Mesenchymal stem cell (in vitro differentiated cells and primary cell): ENCODE measurements around the gene IGF2BP1.

Source experiments
- DNase-seq: peaks from one replicate; pipeline ENCODE4 v3.0.0-alpha.2; 2013
- H2AFZ ChIP-seq: one replicate; pipeline ENCODE4 v1.6.1; 2013; ENCODE audit warnings: low read depth, mild to moderate bottlenecking, control low read depth, inconsistent platforms, low read length, moderate library complexity
- H2AK5ac ChIP-seq: 2 replicates; pipeline ENCODE4 v1.6.1; 2013; ENCODE audit warnings: low read length, moderate library complexity, mild to moderate bottlenecking, inconsistent platforms; ENCODE audit not compliant: severe bottlenecking
- H2BK120ac ChIP-seq: one replicate; pipeline ENCODE4 v1.6.1; 2013; ENCODE audit warnings: low read depth, mild to moderate bottlenecking, inconsistent platforms, low read length, moderate library complexity
- H2BK12ac ChIP-seq, 2 experiments: one replicate each; pipeline ENCODE4 v1.6.1; 2013; ENCODE audit warnings: inconsistent platforms in 2 of 2, low read length in 2 of 2, mild to moderate bottlenecking in 2 of 2, moderate library complexity in 2 of 2, control low read depth in 1 of 2
- H2BK15ac ChIP-seq: one replicate; pipeline ENCODE4 v1.6.1; 2013; ENCODE audit warnings: mild to moderate bottlenecking, low read depth, inconsistent platforms; ENCODE audit not compliant: poor library complexity, severe bottlenecking
- H2BK5ac ChIP-seq: 2 replicates; pipeline ENCODE4 v1.6.1; 2013; ENCODE audit warnings: low read depth, mild to moderate bottlenecking, low read length, control low read depth, inconsistent platforms; ENCODE audit not compliant: poor library complexity, severe bottlenecking
- H3K14ac ChIP-seq, 2 experiments: one replicate each; pipeline ENCODE4 v1.6.1; 2013; ENCODE audit warnings: inconsistent platforms in 2 of 2, low read length in 2 of 2, control low read depth in 1 of 2, mild to moderate bottlenecking in 1 of 2, moderate library complexity in 1 of 2
- H3K18ac ChIP-seq, 2 experiments: one replicate each; pipeline ENCODE4 v1.6.1; 2013; ENCODE audit warnings: inconsistent platforms in 2 of 2, low read length in 2 of 2, control low read depth in 1 of 2, low read depth in 1 of 2, mild to moderate bottlenecking in 1 of 2
- H3K23ac ChIP-seq, 2 experiments: one replicate each; pipeline ENCODE4 v1.6.1; 2013; ENCODE audit warnings: inconsistent platforms in 2 of 2, low read length in 2 of 2, mild to moderate bottlenecking in 2 of 2, moderate library complexity in 2 of 2, control low read depth in 1 of 2
- H3K27ac ChIP-seq: 2 replicates; pipeline ENCODE4 v1.5.1; 2013; ENCODE audit warnings: mild to moderate bottlenecking, moderate library complexity, low read length, control low read depth, inconsistent platforms; ENCODE audit not compliant: poor library complexity, severe bottlenecking
- H3K27me3 ChIP-seq, 2 experiments: 2 replicates each; pipeline versions ENCODE4 v1.6.1 to v1.7.0; 2013; ENCODE audit warnings: low read length in 2 of 2, mild to moderate bottlenecking in 2 of 2, moderate library complexity in 2 of 2, control low read depth in 1 of 2, inconsistent platforms in 1 of 2; ENCODE audit not compliant: control insufficient read depth in 1 of 2, insufficient read depth in 1 of 2
- H3K36me3 ChIP-seq, 2 experiments: 2 replicates each; pipeline versions ENCODE4 v1.6.1 to v1.7.0; 2013; ENCODE audit warnings: low read length in 2 of 2, control low read depth in 1 of 2, inconsistent platforms in 1 of 2, low read depth in 1 of 2, mild to moderate bottlenecking in 1 of 2; ENCODE audit not compliant: insufficient read depth in 2 of 2, control insufficient read depth in 1 of 2
- H3K4ac ChIP-seq, 2 experiments: one replicate each; pipeline ENCODE4 v1.6.1; 2013; ENCODE audit warnings: inconsistent platforms in 2 of 2, low read length in 2 of 2, mild to moderate bottlenecking in 2 of 2, moderate library complexity in 2 of 2, control low read depth in 1 of 2, low read depth in 1 of 2
- H3K4me1 ChIP-seq: 2 replicates; pipeline ENCODE4 v1.6.1; 2013; ENCODE audit warnings: low read depth, low read length, control low read depth; ENCODE audit not compliant: control insufficient read depth, insufficient read depth
- H3K4me2 ChIP-seq: 2 replicates; pipeline ENCODE4 v1.6.1; 2013; ENCODE audit warnings: low read length, mild to moderate bottlenecking, inconsistent platforms; ENCODE audit not compliant: poor library complexity, severe bottlenecking
- H3K4me3 ChIP-seq, 2 experiments: 2 replicates each; pipeline versions ENCODE4 v1.5.1 to v1.7.0; 2013; ENCODE audit warnings: low read length in 2 of 2, mild to moderate bottlenecking in 2 of 2, control low read depth in 1 of 2, low read depth in 1 of 2; ENCODE audit not compliant: insufficient read depth in 1 of 2
- H3K79me1 ChIP-seq: replicated peaks from 2 replicates; pipeline ENCODE4 v1.6.1; 2013; ENCODE audit warnings: mild to moderate bottlenecking, control low read depth, low read length, inconsistent platforms; ENCODE audit not compliant: poor library complexity, severe bottlenecking
- H3K9ac ChIP-seq: 2 replicates; pipeline ENCODE4 v1.7.0; 2013; ENCODE audit warnings: mild to moderate bottlenecking, low read length, moderate library complexity
- H3K9me3 ChIP-seq: 2 replicates; pipeline ENCODE4 v1.7.0; 2013; ENCODE audit warnings: mild to moderate bottlenecking, low read length; ENCODE audit not compliant: control insufficient read depth
- H4K8ac ChIP-seq: one replicate; pipeline ENCODE4 v1.6.1; 2013; ENCODE audit warnings: inconsistent platforms, mild to moderate bottlenecking, low read length, moderate library complexity
- H4K91ac ChIP-seq: one replicate; pipeline ENCODE4 v1.6.1; 2013; ENCODE audit warnings: mild to moderate bottlenecking, low read length, inconsistent platforms
- WGBS: methylation state at CpG from one replicate; pipeline ENCODE4 v1.1.7; 2013; ENCODE audit warnings: mixed read lengths; 5-methylcytosine and 5-hydroxymethylcytosine counted together

IGF2BP1 gene

DNA sequence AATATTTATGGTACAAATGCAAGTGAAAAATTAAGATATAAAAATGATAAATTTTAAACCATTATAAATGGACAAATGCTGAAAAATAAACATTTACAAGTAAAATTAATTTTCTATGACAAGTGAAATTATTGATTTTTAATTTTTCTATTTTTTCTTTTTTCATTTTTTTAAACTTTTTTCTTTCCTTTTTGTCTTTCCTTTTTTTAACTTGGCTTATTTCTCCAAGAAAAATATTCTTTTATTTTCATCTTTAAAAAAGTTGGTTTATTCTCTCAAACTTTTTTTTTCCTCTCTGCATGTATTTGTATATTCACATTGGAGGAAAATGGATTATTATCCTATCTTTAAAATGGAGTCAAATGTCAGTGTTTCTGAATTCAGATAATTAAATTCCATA is 3.9 kb upstream of the IGF2BP1 start:
- no peak overlapping the region for H2BK5ac ChIP-seq

DNA sequence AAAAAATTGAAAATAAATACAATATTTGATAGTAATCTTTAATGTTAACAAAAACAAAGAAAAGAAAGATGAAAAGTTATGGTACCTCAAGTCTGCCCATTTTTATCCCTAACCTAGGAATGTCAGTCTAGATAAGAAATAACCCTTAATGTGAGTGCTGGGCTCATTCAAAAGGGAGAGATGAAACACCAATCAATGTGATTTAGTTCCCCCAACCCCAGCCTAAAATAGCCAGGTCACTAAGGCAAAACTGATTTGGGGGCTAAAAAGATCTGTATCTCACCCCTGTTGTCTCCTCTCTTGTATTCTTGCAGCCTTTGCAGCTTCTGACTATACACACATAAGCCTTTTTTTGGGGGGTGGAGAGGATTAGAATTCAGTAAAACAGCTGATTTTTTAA is 3.2 kb upstream of the IGF2BP1 start:
- Histone ChIP-seq H3K18ac (no peak overlapping the region), H3K4me1 (peaks cover 14% of the 10 kb centered on the region)

More for the DNA sequence above, 3.9 kb upstream of the IGF2BP1 start:
- H2BK120ac ChIP-seq, result no peak overlapping the region
- H4K8ac ChIP-seq, result no peak overlapping the region
- no peak overlapping the region for H3K23ac ChIP-seq
- H2BK12ac ChIP-seq, result no peak overlapping the region
- no peak overlapping the region for H3K4me3 ChIP-seq
- H2BK15ac ChIP-seq, result no peak overlapping the region
- H3K27me3 ChIP-seq, result peaks cover 25 to 90% of the 10 kb centered on the region in 2 experiments
- no peak overlapping the region for H3K4ac ChIP-seq
- H3K79me1 ChIP-seq, result peaks cover 1% of the 10 kb centered on the region
- H3K36me3 ChIP-seq, result no peaks in the 10 kb centered on the region
- H3K27ac ChIP-seq, result no peak overlapping the region
- peaks cover 14% of the 10 kb centered on the region for H3K4me1 ChIP-seq
- no peak overlapping the region for H3K9ac ChIP-seq
- H3K9me3 ChIP-seq, result no peaks in the 10 kb centered on the region
- H2AK5ac ChIP-seq, result no peak overlapping the region
- H3K18ac ChIP-seq, result no peak overlapping the region
- H4K91ac ChIP-seq, result no peak overlapping the region
- no peak overlapping the region for H3K14ac ChIP-seq
- DNase-seq, result no peak
- no peak overlapping the region for H3K4me2 ChIP-seq
- no peak overlapping the region for H2AFZ ChIP-seq

DNA sequence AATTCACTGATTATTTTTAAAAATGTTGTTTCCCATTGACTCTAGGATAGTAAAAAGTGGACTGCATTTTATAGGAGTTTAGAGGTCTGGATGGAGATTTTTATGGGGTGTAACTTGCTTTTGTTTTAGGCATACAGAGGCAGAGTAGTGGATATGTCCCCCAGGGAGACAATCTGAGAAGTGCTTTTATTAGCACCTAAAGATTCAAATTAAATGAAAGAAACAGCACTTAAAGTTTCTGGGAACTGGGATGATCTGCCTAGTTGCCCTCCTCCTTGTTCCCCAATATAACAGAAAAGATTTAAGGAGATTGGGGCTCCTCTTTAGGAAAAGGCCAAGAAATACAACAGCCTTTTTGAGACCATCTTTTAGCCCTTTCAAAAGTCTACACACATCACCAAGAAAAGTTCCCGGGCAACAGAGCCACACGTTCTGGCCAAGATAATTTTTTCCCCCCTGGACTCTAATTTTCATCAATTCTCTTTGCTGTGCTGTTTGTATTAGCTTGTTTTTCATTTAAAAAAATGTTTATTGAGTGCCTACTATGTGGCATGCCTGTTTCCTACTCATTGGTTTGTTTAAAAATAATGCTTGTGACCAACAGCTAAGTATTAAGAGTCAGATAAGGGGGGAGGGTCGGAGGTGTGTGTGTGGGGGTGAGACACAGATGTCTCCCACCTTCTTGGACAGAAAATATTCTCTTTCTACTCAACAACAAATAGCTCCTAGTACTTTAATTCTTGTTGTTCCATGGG is 2.5 kb upstream of the IGF2BP1 start:
- H3K27me3 ChIP-seq, result peaks cover 25 to 98% of the 10 kb centered on the region in 2 experiments
- no peak overlapping the region for H3K9ac ChIP-seq
- H2BK12ac ChIP-seq, result no peak overlapping the region
- DNase-seq, result no peak
- no peak overlapping the region for H3K27ac ChIP-seq
- H2BK15ac ChIP-seq, result no peak overlapping the region
- H3K18ac ChIP-seq, result no peak overlapping the region
- H3K4me2 ChIP-seq, result peak overlapping the region; percentile 100
- no peaks in the 10 kb centered on the region for H3K9me3 ChIP-seq
- no peak overlapping the region for H3K4ac ChIP-seq
- WGBS, result no CpG with 5 or more reads among the region's 3 CpGs
- H4K91ac ChIP-seq, result no peak overlapping the region
- no peak overlapping the region for H3K23ac ChIP-seq
- H3K4me3 ChIP-seq, result no peak overlapping the region
- no peak overlapping the region for H2BK5ac ChIP-seq
- H4K8ac ChIP-seq, result peak overlapping the region; percentile 92
- no peak overlapping the region for H3K14ac ChIP-seq
- no peak overlapping the region for H2BK120ac ChIP-seq
- no peak overlapping the region for H2AK5ac ChIP-seq
- H3K4me1 ChIP-seq, result peaks cover 14% of the 10 kb centered on the region
- H3K36me3 ChIP-seq, result no peaks in the 10 kb centered on the region
- H2AFZ ChIP-seq, result no peak overlapping the region
- H3K79me1 ChIP-seq, result peaks cover 1% of the 10 kb centered on the region

More for the DNA sequence above, 3.2 kb upstream of the IGF2BP1 start:
- Histone ChIP-seq H4K8ac (peak overlapping the region; percentile 49), H3K9me3 (no peaks in the 10 kb centered on the region), H3K4ac (no peak overlapping the region), H3K36me3 (no peaks in the 10 kb centered on the region), H2BK120ac (no peak overlapping the region), H3K27me3 (peaks cover 25 to 94% of the 10 kb centered on the region in 2 experiments), H3K4me3 (no peak overlapping the region), H3K14ac (no peak overlapping the region), H3K4me2 (no peak overlapping the region), H2BK12ac (no peak overlapping the region), H2BK15ac (no peak overlapping the region), H2BK5ac (no peak overlapping the region), H2AFZ (no peak overlapping the region), H2AK5ac (no peak overlapping the region), H4K91ac (no peak overlapping the region), H3K27ac (no peak overlapping the region), H3K9ac (no peak overlapping the region), H3K79me1 (peaks cover 1% of the 10 kb centered on the region), H3K23ac (no peak overlapping the region)
- DNase-seq, result no peak

DNA sequence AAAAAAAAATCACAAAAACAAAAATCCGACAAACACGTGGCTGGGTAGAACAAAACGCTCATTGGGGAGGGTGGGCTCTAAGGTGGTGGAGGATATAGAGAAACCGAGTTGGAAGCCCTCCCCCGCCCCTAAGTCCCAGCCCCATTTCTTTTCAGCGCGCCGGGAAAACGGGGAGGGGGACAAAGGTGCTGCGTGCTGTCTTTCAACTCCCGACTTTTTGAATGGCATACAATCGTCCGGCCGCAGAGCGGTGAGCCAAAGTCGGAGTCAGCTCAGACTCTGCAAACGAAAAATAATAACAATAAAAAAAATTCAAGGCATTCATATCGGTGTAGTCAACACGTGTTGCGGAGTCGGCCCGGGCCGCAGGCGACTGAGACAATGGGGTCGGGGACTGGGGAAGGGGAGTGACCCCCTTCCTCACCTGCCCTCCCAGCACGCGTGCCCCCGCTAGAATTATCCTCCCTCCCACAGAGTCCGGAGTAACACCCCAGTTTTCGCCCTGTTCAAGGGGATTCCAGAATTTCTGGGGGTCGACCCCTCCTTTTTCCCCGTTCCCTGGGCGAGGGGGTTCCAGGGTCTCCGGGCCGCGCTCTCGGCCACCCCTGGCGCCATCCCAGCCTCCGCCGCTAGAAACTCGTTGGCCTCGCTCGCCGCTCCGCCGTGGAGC is 1.7 kb upstream of the IGF2BP1 start:
- H3K14ac ChIP-seq, result peak overlapping the region; percentile 36 to 99
- peak overlapping the region; percentile 75 to 85 for H3K4me3 ChIP-seq
- peak overlapping the region; percentile 100 for H3K4me2 ChIP-seq
- H3K4ac ChIP-seq, result peak overlapping the region; percentile 75 to 97
- no peak overlapping the region for H2AK5ac ChIP-seq
- H2BK5ac ChIP-seq, result no peak overlapping the region
- H2BK15ac ChIP-seq, result peak overlapping the region; percentile 80
- H4K91ac ChIP-seq, result peak overlapping the region; percentile 97
- H3K4me1 ChIP-seq, result peaks cover 14% of the 10 kb centered on the region
- H3K36me3 ChIP-seq, result no peaks in the 10 kb centered on the region
- peak overlapping the region in 1 of 2 experiments; percentile 54 for H2BK12ac ChIP-seq
- H4K8ac ChIP-seq, result peak overlapping the region; percentile 95
- DNase-seq, result peak; percentile 37
- no peaks in the 10 kb centered on the region for H3K9me3 ChIP-seq
- no peak overlapping the region for H3K9ac ChIP-seq
- H3K18ac ChIP-seq, result peak overlapping the region; percentile 92 to 98
- H2BK120ac ChIP-seq, result peak overlapping the region; percentile 95
- peaks cover 19 to 98% of the 10 kb centered on the region in 2 experiments for H3K27me3 ChIP-seq
- H2AFZ ChIP-seq, result peak overlapping the region; percentile 98
- WGBS, result under 1% methylated on average over 40 of the region's 46 CpGs
- H3K23ac ChIP-seq, result peak overlapping the region in 1 of 2 experiments; percentile 93
- no peak overlapping the region for H3K27ac ChIP-seq
- H3K79me1 ChIP-seq, result peaks cover 1% of the 10 kb centered on the region
